ENCODE data around the gene MRPL16.
"Not testable (repeated sequence)": the region's sequence is repeated elsewhere in the genome, so short reads cannot be mapped to it uniquely, and the experiment has no call there.

MRPL16 gene

DNA sequence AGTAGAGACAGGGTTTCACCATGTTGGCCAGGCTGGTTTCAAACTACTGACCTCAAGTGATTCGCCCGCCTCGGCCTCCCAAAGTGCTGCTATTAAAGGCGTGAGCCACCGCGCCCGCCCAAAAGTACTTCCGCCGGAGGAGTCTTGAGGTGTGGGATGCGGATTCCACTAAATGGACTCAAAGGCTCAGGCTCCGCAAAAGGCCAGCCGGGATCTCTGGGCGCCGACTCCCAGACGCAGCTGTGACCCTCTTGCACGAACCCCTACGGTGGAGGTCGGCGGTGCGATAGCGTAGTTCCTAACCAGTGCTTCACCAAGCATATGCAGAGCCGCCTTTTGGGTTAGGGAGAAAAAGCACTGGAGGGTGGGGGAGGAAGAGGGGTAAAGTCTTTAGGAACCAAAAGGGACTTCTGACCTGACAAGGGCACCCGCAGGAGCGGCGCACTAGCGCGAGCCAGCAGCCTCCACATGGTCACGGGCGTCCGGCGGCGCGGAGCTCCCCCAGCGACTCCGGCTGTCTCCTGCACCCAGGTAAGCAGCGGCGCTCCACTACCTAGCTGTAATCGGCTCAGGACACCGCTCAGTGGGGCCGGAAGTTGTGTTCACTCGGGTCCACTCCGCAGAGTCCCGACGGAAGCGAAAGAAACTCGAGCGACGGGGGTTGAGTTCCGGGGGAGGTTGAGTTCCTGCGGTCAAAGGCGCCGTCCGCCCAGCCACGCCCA lies at the start of gene MRPL16:
MRPL16 (minus strand) TSS at position 590 of the 722 bp plus-strand sequence; CDS start at position 470, 120 bp downstream.
- DNase-seq: peak; percentile 92

DNA sequence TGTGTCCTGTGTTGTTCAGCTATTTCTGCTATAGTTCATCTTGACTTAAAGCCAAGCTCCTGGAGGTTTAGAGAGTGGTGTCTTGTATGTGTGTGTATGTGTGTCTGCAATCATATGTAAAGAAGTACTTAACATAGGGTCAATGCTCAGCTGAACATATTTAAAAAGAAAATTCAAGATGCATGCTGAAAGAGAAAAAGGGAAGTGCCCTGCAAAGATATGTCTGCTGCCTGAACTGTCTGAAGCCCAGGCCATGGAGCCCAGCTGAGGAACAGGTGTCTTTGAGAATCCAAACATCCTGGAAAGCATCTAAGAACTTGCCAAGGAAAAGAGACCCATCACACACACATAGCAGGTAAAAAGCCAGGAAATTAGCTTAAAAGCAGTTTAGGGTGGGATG lies 49.1 kb upstream of the MRPL16 start:
- DNase-seq: no peak

DNA sequence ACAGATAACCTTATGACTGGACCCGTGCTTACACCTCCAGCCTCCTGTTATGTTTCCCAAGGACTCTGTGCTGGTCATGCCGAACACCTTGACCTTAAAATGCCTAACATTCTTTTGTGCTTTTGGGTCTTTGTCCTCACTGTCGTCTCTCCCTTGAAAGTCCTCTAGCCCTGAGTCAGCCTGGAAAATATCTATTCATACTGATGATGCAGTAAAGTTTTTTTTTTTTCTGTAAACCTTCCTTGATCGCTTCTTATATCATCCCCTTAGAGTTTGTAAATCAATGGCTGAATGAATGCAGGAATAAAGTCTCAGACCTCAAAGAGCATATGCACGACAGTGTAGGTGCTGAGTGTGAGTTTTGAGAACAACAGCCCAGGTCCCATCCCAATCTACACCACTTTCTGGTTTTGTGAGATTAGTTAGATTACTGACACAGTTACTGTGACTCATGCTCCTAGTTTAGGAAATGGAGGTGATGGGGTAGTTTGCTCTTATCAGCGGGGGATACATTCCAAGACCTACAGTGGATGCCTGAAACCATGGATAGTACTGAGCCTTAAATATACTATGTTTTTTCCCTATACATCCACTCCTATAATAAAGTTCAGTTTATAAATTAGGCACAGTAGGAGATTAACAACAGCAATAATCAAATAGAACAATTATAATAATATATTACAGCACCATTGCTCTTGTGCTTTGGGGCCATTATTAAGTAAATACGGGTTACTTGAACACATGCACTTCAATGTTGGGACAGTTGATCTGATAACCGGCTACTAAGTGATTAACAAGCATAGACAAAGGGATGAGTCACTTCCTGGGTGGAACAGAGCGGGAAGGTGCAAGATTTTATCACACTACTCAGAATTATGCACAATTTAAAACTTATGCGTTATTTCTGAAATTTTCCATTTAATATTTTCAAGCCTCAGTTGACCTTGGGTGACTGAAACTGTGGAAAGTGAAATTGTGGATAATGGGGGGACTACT lies 47.2 kb upstream of the MRPL16 start:
- no peak for DNase-seq

DNA sequence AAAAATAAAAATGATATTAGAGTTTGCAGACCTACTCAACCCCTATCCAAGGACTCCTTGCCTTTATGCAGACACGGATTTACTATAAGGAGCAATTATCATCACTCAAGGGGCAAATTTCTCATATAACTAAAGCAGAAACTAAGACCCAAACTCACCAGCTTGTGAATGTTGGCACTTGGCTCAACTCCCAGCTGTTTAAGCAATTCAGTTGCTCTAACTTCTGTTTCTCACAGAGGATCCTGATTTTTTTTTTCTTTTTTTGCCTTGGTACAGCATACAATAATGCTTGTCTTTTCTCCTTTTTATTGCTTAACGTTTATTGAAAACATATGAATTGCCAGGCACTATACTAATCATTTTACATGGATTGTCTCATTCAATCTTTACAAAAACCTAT lies 44.3 kb upstream of the MRPL16 start:
- no peak for DNase-seq

DNA sequence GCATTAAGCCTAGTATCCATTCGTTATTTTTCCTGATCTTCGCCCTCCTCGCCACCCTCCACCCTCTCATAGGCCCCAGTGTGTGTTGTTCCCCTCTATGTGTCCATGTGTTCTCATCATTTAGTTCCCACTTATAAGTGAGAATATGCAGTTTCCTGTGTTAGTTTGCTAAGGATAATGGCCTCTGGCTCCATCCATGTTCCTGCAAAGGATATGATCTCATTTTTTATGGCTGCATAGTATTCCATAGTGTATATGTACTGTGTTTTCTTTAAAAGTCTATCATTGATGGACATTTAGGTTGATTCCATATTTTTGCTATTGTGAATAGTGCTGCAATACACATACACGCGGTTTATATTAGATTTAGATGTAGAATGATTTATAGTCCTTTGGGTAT lies 40.8 kb upstream of the MRPL16 start:
- not testable (repeated sequence) for DNase-seq

DNA sequence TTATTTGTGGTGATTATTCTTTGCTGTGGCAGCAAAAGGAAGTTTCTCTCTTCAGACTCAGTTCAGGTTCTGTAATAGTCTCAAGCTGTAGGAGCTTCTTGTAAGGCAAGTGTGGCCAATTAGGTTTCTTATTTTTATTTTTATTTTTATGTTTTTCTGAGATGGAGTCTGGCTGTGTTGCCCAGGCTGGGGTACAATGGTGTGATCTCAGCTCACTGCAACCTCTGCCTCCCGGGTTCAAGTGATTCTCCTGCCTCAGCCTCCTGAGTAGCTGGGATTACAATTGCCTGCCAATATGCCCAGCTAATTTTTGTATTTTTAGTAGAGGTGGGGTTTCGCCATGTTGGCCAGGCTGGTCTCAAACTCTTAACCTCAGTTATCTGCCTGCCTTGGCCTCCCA lies 39.0 kb upstream of the MRPL16 start:
- DNase-seq: not testable (repeated sequence)

DNA sequence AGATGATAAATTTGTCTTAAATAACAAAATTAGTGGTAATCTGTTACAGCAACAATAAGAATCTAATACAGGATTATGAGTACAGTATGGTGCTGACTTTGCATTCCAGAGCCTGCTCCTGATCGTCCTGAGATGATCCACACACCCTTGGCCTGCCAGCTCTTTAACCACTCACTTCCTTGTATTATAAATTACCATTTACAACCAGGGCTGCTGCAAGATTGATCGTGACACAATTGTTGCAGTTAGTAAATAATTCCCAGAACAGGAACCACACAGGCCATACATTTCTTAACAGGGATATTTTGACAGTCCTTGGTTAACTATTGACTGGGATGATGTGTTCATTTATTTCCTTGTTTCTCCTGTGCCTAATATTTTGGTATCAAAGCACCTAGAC lies 38.6 kb upstream of the MRPL16 start:
- no peak for DNase-seq

DNA sequence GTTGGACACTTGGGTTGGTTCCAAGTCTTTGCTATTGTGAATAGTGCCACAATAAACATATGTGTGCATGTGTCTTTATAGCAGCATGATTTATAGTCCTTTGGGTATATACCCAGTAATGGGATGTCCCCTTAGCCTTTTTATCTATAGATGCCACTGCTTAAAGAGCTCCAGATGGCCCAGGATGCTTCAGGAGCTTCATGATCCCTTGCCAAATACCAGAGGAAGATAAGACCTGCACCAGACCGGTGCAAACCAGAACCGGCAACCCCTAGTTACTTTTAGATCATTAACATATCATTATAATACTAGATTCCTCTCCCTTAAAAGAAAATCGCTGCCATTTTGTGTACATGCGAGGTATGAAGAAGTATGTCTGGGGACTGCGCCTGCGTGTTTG lies 37.9 kb upstream of the MRPL16 start:
- DNase-seq: not testable (repeated sequence)

DNA sequence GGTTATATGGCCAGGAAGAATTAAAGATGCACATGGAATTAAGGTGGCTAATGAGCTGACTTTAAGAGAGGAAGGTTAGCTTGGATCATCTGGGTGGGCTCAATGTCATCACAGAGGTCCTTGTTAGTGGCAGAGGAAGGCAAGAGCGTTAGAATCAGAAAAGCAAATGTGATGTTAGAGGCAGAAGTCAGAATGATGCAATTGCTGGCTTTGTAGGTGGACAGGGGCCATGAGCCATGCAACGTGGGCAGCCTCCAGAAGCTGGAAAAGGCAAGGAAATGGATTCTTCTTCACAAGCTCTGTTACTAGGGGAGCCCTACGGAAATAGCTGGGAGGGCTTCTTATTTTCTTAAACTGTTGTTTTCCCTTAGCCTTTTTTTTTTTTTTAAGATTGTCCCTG lies 37.0 kb upstream of the MRPL16 start:
- DNase-seq: no peak

DNA sequence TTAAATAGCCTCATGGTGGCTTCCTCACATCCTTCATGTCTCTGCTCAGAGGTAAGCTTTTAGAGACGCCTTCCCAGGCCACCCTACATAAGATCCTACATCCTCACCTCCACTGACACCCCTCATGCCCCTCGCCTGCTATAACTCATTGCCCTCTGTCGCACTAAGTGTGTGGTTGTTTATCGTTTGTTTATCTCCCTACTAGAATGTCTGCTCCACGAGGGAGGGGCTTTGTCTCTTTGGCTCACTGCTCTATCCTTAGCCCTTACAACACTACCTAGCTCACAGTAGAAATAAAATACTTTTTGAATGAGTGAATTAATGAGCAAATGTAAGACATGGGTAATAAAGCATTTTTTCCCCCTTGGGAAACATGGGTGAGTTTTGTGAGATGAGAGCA lies 36.0 kb upstream of the MRPL16 start:
- DNase-seq: no peak

DNA sequence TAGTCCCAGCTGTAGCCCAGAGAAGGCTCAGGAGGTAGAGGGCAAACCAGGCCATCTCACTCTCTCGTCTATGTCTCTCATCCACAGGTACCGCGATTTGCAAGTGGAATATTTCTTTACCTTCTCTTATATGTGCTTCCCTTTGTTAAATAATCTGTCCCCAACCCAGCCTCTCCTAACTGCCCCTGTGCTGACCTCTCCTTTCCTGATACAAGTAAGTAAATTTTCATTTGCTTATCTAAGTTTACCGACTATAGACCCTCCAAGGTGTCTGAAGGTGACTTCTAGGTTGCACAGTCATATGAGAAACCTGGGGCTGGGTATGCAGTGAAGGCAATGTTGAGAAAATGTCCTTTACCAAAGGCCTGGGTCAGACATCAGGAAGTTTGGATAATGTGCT lies 34.8 kb upstream of the MRPL16 start, which contains the start of gene CBLIF:
CBLIF (minus strand) TSS at position 101 of the 400 bp plus-strand sequence; CDS start at position 55, 46 bp downstream.
- no peak for DNase-seq

DNA sequence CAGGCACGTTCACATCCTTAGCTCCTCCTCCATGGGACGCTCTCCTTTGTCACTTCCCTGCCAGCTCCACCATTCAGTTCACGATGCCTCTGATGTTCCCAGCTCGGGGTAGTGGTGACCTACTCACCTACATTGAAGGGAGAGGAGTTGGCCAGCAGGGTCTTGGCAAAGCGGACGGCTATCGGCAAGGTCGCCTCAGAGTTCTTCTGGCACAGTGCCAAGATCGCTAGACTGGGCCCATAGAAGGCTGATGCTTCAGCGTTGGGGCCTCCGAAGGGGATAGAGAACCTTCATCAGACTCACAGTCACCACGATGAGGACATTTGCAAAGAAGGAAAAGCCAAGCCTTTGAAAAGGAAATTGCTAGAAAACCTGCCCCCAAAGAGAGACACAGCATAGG lies 31.7 kb upstream of the MRPL16 start:
- no peak for DNase-seq

DNA sequence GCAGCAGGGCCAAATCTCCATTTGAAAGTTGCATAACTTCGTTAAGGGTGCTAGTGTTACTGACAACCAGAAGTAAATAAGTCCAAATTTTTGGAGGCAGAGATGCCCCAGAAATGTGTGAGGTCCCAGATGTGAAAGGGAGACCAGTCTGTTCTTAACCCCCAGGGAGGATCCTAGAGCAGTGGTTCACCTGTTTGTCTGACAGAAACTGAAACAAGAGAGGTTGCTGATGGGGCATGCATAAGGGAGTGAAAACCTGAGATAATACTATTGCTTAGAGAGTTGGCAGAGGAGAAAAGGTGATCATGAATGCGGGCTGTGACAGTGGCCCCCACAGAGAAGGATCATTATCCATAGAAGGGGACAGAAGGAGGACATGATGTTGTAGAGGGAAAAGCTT lies 30.9 kb upstream of the MRPL16 start:
- no peak for DNase-seq

DNA sequence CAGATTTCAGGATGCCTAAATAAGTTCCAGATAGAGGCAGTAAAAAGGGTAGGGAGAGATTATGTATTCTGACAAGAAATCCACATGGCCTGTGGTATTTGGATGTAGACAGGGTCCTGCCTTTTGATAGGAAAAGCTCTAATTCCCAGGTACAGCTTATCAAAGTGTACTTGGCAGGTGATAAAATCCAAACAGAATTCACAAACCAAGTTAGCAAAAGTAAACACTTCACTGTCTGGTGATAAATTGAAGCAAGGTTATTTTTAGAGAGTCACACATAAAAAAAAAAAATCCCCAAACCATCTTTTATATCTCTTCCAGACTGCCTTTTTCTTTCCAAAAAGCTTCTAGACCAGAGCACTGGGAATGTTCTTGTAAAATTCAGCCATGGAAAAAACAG lies 29.0 kb upstream of the MRPL16 start:
- no peak for DNase-seq

DNA sequence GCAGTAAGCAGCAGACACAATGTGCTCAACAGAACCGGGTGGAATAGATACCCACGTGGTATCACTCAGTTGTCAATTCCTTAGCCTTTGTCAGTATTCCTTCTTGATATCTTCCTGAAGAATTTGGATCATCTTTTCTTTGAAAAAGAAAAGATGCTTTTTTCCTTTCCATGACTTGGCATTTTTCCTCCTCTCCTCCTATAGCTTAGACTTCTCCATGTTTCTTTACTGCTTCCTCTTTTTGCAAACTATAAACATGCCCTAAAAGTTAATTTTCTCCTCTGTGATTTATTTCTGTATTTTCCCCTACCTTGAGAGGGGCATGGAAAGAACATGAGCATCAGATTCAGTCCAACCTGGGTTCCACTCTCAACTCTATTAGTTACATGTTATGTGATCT lies 23.0 kb upstream of the MRPL16 start:
- no peak for DNase-seq

DNA sequence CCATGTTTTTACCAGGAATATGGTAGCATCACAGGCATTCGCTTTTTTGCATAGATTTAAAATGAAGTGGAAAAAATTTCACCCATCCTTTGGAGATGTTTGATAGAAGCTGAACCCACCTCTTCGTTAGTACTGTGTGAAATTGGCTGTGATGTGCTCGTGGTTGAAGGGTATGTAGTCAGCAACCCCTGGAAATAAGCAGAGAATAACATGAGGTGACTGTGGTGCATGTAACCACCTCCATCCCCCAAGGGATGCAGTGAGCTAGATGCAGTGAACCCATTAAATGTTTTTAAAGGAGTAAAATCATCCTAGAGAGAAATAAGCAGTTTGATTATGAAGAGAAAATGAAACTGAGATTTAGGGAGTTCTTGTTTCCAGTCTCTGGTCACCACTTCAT lies 18.8 kb upstream of the MRPL16 start:
- DNase-seq: no peak

DNA sequence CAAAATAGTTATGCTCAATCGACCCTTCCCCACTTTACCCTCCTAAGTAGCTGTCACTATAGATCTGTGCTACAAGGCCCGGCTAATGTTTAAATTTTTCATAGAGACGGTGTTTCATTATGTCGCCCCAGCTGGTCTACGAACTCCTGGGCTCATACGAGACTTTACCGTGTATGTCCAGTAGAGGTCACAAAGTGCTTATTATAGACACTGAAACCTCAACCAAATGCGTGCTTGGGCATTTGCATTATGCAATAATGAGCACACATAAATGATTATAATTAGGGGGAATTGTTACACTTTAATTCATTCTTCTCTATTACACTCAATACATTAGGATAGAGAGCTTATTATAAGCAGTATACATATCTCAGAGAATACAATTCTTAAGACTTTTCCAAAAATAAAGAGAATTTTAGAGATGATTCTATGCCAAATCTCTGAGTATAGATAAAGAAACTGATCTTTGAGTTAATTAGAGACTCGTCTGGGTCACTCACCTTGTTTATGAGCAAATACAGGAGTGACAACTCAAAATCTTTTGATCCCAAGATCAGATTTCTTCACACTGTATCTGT lies 12.5 kb upstream of the MRPL16 start:
- DNase-seq: no peak

DNA sequence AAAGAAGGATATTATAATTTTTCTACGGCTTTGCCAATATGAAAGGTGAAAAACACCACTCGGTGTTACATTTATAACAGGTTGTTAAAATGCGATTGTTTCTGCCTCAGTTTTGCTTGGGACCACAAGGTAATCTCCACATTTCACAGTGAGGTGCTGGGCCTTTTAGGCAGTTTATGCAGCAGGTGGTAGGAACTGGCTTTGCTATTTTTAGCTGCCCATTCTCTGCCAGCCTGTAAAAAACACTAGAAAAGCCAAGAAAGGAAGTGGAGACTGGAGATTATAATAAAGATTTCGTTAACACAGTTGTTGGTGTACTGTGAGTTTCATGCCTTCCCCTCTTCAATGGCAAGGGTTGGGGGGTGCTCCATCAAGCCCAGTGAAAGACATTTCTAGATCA lies 8.0 kb upstream of the MRPL16 start:
- no peak for DNase-seq

DNA sequence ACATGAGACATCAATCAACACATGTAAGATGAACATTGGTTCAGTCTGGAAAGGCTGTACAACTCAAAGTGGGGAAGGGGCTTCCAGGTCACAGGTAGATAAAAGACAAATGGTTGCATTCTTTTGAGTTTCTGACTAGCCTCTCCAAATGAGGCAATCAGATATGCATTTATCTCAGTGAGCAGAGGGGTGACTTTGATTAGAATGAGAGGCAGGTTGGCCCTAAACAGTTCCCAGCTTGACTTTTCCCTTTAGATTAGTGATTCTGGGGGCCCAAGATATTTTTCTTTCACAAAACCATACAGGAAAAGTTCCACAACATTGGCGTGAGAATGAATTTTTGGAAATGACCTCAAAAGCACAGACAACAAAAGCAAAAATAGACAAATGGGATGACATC lies 5.9 kb upstream of the MRPL16 start:
- not testable (repeated sequence) for DNase-seq

DNA sequence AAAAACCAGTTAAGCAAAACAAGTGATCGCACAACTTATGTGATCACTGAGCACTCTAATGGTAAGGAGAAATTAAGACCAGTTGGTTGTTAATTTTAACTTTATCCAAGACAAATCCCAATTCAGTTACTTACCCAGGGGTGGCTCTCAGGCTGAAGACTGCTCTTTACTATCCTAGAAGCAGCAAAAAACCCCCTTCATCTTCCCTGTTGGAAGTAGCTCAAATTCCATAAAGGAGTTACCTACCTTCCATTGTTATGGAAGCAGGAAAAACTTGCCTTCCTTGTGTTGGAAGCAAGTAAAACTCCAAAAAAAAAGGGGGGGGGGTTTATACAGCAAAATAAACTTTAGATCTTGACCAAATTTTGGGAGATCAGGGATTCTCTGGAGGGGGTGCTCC lies 5.2 kb upstream of the MRPL16 start:
- DNase-seq: no peak

DNA sequence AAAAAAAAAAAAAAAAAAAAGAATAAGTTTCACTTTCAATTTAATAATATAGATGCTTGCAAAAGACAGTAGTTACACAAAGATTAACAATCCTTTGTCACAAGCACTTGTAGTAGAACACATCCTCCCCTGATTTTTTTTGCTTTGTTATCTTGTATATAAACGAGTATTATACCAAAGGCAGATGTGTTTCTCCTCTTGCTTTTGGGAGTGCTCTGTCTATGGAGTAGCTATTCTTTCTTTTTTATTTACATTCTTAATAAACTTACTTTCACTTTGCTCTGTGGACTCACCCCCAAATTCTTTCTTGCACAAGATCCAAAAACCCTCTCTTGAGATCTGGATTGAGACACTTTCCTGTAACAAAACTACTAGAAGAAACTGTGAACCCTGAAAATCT lies 3.4 kb upstream of the MRPL16 start:
- DNase-seq: no peak

DNA sequence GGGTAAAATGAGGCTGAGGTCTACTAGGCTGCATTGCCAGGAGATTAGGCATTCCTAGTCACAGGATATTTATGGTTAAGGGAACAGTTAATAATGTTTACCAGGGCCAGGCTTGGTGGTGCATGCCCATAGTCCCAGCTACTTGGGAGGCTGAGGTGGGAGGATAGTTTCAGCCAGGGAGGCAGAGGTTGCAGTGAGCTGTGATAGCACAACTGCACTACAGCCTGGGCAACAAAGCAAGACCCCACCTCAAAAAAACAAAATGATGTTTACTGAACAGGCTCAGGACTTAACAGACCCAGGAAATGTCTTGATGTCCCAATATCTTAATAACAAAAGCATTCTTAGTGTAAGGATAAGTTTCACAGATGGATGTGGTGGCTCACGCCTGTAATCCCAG lies 2.8 kb upstream of the MRPL16 start:
- DNase-seq: no peak

DNA sequence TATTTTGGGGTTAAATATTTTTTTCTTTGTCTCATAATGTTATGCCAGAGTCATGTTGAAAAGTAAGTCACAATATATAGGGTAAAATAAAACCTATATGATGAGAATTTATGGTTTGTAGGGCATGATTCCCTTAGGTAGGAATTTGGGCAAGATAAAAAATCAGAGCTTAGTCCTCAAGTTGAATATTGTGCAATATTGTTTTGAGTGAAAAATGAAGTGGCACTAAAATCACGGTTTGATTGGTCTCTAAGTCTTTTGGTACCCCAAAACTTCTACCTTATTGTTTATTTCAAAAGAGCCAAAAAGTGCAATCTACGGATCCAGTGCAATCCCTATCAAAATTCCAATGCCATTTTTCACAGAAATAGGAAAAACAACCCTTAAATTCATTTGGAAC lies 1.6 kb upstream of the MRPL16 start:
- no peak for DNase-seq

DNA sequence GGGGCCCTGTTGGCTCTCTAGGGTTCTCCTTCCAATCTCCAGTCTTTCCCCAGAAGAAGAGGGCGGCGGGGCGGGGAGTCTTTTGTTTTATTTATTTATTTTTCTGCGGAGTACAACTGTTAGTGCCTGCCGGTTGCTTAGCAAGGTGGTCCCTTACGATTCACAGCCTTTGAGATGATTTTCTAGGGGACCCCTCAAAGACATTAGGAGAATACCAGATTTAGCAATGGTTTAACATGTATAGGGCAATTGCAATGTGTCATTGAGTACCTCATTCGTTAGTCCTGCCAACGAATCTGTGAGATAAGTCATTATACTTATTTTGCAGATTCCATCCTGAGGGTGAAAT lies 307 bp upstream of the MRPL16 start:
- DNase-seq: no peak
